GM12875 (cell line): ENCODE data around the gene ATG9B.
"Not testable (repeated sequence)": the region's sequence is repeated elsewhere in the genome, so short reads cannot be mapped to it uniquely, and the experiment has no call there.

Experiments
- H3K4me3 ChIP-seq: one replicate; pipeline ENCODE4 v1.5.1; 2011; ENCODE audit warnings: low read depth, low read length, control low read depth
- TF ChIP-seq, protein P1 (sequence below): IDR thresholded peaks from 2 replicates; pipeline ENCODE4 v1.5.1; 2011; ENCODE audit warnings: low read depth, mild to moderate bottlenecking, control low read depth, inconsistent platforms, low read length, moderate library complexity, borderline replicate concordance; ENCODE audit not compliant: insufficient read depth

The ATG9B gene

DNA sequence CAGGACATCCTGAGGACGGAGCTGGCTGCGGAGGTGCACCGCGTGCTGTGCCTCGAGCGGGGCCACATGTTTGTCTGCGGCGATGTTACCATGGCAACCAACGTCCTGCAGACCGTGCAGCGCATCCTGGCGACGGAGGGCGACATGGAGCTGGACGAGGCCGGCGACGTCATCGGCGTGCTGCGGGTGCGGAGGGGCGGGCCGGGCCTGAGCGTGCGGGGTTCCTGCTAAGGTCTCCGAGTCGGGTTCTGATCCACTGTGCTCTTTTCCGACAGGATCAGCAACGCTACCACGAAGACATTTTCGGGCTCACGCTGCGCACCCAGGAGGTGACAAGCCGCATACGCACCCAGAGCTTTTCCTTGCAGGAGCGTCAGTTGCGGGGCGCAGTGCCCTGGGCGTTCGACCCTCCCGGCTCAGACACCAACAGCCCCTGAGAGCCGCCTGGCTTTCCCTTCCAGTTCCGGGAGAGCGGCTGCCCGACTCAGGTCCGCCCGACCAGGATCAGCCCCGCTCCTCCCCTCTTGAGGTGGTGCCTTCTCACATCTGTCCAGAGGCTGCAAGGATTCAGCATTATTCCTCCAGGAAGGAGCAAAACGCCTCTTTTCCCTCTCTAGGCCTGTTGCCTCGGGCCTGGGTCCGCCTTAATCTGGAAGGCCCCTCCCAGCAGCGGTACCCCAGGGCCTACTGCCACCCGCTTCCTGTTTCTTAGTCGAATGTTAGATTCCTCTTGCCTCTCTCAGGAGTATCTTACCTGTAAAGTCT is 10.4 kb downstream of the ATG9B start:
- TF ChIP-seq, protein P1, sequence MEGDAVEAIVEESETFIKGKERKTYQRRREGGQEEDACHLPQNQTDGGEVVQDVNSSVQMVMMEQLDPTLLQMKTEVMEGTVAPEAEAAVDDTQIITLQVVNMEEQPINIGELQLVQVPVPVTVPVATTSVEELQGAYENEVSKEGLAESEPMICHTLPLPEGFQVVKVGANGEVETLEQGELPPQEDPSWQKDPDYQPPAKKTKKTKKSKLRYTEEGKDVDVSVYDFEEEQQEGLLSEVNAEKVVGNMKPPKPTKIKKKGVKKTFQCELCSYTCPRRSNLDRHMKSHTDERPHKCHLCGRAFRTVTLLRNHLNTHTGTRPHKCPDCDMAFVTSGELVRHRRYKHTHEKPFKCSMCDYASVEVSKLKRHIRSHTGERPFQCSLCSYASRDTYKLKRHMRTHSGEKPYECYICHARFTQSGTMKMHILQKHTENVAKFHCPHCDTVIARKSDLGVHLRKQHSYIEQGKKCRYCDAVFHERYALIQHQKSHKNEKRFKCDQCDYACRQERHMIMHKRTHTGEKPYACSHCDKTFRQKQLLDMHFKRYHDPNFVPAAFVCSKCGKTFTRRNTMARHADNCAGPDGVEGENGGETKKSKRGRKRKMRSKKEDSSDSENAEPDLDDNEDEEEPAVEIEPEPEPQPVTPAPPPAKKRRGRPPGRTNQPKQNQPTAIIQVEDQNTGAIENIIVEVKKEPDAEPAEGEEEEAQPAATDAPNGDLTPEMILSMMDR = peak; percentile 26; the same call in 1 of the 2 replicates
- peak overlapping the region; percentile 30 for H3K4me3 ChIP-seq

DNA sequence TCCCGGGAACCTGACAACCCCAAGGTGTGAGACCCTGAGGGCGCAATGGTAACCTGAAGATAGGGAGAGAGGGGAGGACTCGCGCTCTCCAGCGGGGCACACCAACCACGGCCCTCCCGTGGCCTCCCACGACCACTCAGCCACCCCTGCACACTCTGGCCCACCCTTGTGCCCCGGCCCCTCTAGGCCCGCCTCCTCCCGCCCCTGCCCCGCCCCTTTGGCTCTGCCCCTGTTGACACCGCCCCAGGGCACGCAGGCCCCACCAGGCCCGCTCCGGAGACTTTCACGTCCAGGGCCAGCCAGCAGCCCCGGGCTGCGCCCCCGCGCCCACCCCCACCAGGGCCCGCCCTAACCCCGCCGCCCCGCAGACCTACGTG is 10.9 kb downstream of the ATG9B start:
- H3K4me3 ChIP-seq = no peak overlapping the region
- TF ChIP-seq, protein P1 = no peak

DNA sequence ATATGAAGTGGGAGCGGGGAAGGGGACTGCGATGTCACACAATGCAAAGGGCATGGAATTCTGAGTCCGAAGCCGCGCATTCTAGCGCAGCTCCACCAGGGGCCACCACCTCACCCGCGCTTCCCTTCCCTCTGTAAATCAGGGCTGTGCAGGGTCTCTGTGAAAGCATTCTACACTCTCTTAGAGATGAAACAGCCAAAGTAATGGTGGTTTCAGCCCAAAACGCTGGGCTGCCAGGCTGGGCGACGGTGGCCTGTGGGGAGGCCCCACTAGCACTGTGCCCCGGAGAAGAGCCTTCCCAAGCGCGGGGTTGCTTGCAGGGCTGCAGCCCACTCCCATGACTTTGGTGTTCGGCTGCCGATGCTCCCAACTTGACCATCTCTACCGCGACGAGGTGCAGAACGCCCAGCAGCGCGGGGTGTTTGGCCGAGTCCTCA is 11.4 kb downstream of the ATG9B start:
- H3K4me3 ChIP-seq = no peak overlapping the region

DNA sequence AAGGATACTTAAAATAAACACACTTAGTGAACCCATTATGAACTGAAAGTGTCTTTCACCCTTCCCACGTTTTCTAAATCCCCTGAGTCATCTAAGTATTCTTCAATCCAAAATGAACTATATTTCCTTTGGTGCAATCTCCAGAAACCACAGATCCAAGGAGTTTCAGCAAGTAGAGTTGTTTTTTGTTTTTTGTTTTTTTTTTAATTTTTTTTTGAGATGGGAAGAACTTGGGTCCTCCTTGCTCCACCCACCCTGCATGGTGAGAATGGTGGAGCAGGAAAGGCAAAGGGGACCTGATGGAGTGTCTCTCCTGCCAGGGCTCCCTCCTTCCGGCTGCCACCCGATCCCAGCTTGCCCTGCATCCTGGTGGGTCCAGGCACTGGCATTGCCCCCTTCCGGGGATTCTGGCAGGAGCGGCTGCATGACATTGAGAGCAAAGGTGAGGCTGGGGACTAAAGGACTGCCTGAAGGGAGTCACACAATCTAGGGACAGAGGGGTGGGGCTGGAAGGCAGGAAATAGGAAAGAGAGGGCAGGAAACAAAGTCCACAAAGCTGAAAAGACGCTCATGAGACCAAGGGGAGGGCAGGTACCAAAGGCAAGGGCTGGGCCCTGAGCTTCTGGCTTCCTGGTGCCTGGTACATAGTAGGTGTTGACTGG is 12.1 kb downstream of the ATG9B start:
- TF ChIP-seq, protein P1 = no peak
- no peak overlapping the region for H3K4me3 ChIP-seq

More for the DNA sequence above, 11.4 kb downstream of the ATG9B start:
- TF ChIP-seq, protein P1 = peak; percentile 41; the same call in 1 of the 2 replicates

DNA sequence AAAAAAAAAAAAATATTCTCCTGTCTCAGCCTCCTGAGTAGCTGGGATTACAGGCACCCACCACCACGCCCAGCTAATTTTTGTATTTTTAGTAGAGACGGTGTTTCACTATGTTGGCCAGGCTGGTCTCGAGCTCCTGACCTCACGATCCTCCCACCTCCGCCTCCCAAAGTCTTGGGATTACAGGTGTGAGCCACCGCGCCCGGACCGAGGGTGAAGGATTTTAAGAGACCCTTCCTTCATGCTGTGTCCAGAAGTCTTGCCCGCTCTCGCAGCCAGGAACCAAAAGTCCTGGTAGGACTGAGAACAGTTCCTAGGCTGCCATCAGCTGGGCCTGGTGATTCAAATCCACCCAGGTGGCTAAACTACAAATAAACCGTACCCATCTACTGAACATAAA is 12.7 kb downstream of the ATG9B start:
- not testable (repeated sequence) for H3K4me3 ChIP-seq

DNA sequence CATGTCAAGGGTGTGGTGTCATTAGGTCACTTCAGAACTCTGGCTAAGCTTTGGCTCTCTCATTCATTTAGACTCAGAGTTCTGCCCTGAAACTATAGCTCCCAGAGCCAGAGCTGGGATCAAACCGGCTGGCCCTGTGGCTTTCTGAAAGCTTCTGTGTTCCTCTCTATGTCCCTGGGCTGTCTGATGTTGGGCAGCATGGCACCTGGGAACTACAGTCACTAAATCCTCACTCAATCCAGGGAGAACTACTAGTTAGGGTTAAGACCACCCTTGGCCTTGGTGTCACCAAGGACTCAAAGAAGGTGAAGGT is 13.2 kb downstream of the ATG9B start:
- no peak overlapping the region for H3K4me3 ChIP-seq
- TF ChIP-seq, protein P1 = no peak

DNA sequence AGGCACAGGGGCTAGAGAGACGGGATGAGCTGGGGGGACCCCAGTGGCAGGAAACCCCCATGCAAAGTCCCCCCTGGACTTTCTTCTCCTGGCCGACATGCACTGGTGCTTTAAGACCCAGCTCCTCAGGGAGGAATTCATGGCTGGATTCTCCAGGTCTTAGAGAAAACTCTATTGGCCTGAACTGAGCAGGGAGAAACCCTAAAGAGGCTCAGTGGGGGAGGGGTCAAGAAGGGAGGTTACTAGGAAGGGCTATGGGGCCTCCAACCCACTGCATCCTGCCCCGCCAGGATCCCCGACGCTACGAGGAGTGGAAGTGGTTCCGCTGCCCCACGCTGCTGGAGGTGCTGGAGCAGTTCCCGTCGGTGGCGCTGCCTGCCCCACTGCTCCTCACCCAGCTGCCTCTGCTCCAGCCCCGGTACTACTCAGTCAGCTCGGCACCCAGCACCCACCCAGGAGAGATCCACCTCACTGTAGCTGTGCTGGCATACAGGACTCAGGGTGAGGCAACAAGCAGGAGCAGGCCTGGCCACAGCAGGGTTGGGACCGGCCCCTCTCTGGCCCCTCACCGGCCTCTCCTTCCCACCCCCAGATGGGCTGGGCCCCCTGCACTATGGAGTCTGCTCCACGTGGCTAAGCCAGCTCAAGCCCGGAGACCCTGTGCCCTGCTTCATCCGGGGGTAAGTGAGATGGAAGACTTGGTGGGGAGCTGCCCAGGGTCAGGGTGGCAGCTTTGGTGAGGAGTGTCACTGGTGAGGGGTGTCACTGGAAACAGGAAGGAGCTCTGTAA is 13.8 kb downstream of the ATG9B start:
- no peak overlapping the region for H3K4me3 ChIP-seq
- TF ChIP-seq, protein P1 = no peak
